Upper lobe of right lung (tissue), 1 donor: ENCODE data around the gene LURAP1L. TPM values are rescaled to one million over a fixed set of nuclear protein-coding genes. Genes with fewer than 3 reads are reported as not detected.

Experiments
- ATAC-seq: fragments of 200-7000 bp; cut with Tn5 transposase; one replicate; pipeline ENCODE4 v1.9.1; 2020; ENCODE audit warnings: mild to moderate bottlenecking, moderate library complexity
- DNase-seq: peaks from one replicate; pipeline ENCODE4 v3.0.0-alpha.2; 2020
- H3K27ac ChIP-seq: fragments of 200-600 bp; one replicate; pipeline ENCODE4 v1.8.0; 2022
- H3K27me3 ChIP-seq: fragments of 200-600 bp; one replicate; pipeline ENCODE4 v1.8.0; 2022; ENCODE audit warnings: mild to moderate bottlenecking
- H3K36me3 ChIP-seq: fragments of 200-600 bp; one replicate; pipeline ENCODE4 v1.8.0; 2022
- H3K4me1 ChIP-seq: fragments of 200-600 bp; one replicate; pipeline ENCODE4 v1.8.0; 2022
- H3K4me3 ChIP-seq: fragments of 200-600 bp; one replicate; pipeline ENCODE4 v1.8.0; 2022; ENCODE audit warnings: mild to moderate bottlenecking
- H3K9me3 ChIP-seq: fragments of 200-600 bp; one replicate; pipeline ENCODE4 v1.8.0; 2022
- intact Hi-C: fragments of 100-400 bp; cut with DNase I; formaldehyde crosslinking; loops from one replicate; pipeline ENCODE4 v1.11.0; 2022
- total RNA-seq: library from RNA; stranded (reverse); fragmentation: NEBNext Ultra II Directional; extraction: Animal tissue kit (Norgen Biotek cat#: 25700); gene quantifications from one replicate; pipeline ENCODE4 v1.2.1, GENCODE V29; 2021
- TF ChIP-seq, protein P1 (sequence below): fragments of 200-600 bp; IDR thresholded peaks from one replicate; pipeline ENCODE4 v1.8.0; 2022; ENCODE audit warnings: antibody characterized with exemption
- donor health status: DM: no; HTN: yes; CAD: no; lungs with severe emphysema.

Gene LURAP1L
- total RNA-seq, 1 donor from 2014 or later, result 32.3 TPM

DNA sequence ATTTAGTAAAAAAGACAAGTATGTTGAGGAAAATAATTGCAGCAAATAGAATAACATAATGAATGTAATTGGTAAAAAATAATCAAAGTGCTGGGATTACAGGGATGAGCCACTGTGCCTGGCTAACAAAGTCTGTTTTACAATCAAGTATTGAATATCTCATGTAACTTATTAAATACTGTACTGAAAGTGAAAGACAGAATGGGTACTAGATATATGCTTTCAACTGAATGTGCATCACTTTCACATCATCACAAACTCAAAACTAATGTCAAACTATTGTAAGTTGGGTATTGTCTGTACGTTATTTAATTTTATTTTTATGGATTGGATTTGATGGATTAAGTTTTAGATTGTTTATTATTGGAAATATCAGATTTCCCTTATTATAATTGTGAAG lies 58.9 kb downstream of the LURAP1L start:
- Histone ChIP-seq H3K4me3 (no peak overlapping the region), H3K4me1 (no peaks in the 10 kb centered on the region), H3K27me3 (no peaks in the 10 kb centered on the region), H3K27ac (no peak overlapping the region), H3K36me3 (no peaks in the 10 kb centered on the region), H3K9me3 (no peaks in the 10 kb centered on the region)
- DNase-seq (no peak), ATAC-seq (no peak)
- TF ChIP-seq, protein P1, sequence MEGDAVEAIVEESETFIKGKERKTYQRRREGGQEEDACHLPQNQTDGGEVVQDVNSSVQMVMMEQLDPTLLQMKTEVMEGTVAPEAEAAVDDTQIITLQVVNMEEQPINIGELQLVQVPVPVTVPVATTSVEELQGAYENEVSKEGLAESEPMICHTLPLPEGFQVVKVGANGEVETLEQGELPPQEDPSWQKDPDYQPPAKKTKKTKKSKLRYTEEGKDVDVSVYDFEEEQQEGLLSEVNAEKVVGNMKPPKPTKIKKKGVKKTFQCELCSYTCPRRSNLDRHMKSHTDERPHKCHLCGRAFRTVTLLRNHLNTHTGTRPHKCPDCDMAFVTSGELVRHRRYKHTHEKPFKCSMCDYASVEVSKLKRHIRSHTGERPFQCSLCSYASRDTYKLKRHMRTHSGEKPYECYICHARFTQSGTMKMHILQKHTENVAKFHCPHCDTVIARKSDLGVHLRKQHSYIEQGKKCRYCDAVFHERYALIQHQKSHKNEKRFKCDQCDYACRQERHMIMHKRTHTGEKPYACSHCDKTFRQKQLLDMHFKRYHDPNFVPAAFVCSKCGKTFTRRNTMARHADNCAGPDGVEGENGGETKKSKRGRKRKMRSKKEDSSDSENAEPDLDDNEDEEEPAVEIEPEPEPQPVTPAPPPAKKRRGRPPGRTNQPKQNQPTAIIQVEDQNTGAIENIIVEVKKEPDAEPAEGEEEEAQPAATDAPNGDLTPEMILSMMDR, result no peak
- intact Hi-C loops, result no loop called here

DNA sequence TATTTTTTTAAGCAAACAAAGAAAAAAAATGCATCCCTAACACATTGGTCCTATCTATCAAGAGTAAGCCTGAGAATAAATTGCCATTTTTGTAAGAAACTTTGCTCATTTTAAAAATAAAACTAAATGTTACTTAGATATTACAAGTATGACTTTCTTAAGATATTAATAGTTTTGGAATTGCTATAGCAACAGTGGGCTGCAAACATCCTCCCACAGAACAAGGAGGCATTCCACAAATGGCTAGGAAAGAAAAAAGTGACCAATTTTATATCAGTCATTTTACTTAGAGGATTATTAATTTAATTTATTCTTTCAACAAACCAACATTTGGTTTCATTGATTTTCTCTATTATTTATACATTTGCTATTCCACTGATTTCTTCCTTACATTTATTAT lies 63.7 kb downstream of the LURAP1L start:
- H3K27me3 ChIP-seq, result no peaks in the 10 kb centered on the region
- TF ChIP-seq, protein P1, result no peak
- H3K27ac ChIP-seq, result no peak overlapping the region
- DNase-seq (no peak), ATAC-seq (no peak)
- H3K4me3 ChIP-seq, result no peak overlapping the region
- no peaks in the 10 kb centered on the region for H3K9me3 ChIP-seq
- intact Hi-C loops, result no loop called here
- no peaks in the 10 kb centered on the region for H3K36me3 ChIP-seq
- no peaks in the 10 kb centered on the region for H3K4me1 ChIP-seq

DNA sequence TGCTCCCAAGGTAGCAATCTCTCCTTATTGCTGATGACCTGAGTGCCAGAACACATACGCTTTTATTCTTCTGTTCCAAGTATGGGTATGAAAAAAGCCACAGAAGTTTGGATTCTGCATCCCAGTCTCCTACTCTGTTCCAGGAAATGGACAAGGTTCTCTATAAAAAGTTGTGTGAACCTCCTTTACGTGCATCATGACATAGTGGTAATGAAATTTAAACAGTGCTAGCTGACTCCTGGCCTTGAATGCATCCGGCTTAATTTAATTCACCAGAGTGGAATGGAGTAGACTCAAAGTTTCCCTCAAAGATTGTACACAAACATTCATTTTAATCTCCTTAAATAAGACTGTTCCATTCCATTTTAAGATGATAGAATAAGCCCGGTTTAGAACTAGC lies 68.9 kb downstream of the LURAP1L start:
- no peak overlapping the region for H3K4me3 ChIP-seq
- H3K4me1 ChIP-seq, result no peaks in the 10 kb centered on the region
- TF ChIP-seq, protein P1, result no peak
- intact Hi-C loops, result no loop called here
- H3K36me3 ChIP-seq, result no peaks in the 10 kb centered on the region
- no peak overlapping the region for H3K27ac ChIP-seq
- DNase-seq, result no peak
- H3K27me3 ChIP-seq, result no peaks in the 10 kb centered on the region
- no peaks in the 10 kb centered on the region for H3K9me3 ChIP-seq
- ATAC-seq, result no peak

DNA sequence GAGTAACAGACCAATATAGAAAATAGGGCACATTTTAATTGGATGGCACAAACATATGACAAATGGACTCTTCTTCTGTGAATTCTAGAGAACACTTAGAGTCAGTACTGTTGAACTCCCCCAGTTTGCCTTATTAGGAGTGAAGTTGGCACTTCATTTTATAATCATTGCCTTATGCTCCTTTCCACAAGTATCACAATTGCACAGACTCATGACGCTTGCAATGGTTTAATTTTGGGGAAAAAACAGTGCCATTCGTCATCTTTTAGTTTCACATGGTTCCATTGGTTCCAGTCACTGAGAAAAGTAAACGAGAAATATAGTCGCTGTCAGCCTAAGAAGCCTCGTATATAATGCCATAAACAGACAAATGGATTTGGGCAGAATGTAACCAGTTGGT lies 71.2 kb downstream of the LURAP1L start:
- no peaks in the 10 kb centered on the region for H3K36me3 ChIP-seq
- H3K27me3 ChIP-seq, result no peaks in the 10 kb centered on the region
- H3K9me3 ChIP-seq, result no peaks in the 10 kb centered on the region
- intact Hi-C loops, result no loop called here
- H3K4me3 ChIP-seq, result no peak overlapping the region
- H3K27ac ChIP-seq, result no peak overlapping the region
- TF ChIP-seq, protein P1, result no peak
- H3K4me1 ChIP-seq, result no peaks in the 10 kb centered on the region
- ATAC-seq, result no peak
- no peak for DNase-seq

DNA sequence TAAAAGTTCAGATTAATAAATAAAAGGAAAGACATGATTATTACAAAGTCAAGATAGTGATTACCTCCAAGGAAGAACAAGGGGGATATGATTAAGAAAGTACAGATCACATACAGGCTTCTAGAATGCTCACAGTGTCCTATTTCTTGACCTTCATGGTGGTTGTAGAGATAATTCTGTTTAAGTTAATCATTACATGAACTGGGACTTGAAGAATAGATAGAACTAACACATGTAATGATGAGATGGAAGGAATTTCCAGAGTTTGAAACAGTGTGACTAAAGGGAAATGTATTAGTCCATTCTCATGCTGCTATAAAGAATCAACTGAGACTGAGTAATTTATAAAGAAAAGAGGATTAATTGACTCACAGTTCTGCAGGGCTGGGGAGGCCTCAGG lies 72.7 kb downstream of the LURAP1L start:
- intact Hi-C loops, result no loop called here

More for the DNA sequence above, 72.7 kb downstream of the LURAP1L start:
- no peak for ATAC-seq
- no peak for DNase-seq
- Histone ChIP-seq H3K9me3 (no peaks in the 10 kb centered on the region), H3K27ac (no peak overlapping the region), H3K36me3 (no peaks in the 10 kb centered on the region), H3K27me3 (no peaks in the 10 kb centered on the region), H3K4me1 (no peaks in the 10 kb centered on the region), H3K4me3 (no peak overlapping the region)
- TF ChIP-seq, protein P1, result no peak
